Measurements from ENCODE around the gene CYTH1.

Gene CYTH1

GRCh38 chr17:78794864-78795640 is 13.0 kb upstream of the CYTH1 start:
- TF ChIP-seq, protein P1, sequence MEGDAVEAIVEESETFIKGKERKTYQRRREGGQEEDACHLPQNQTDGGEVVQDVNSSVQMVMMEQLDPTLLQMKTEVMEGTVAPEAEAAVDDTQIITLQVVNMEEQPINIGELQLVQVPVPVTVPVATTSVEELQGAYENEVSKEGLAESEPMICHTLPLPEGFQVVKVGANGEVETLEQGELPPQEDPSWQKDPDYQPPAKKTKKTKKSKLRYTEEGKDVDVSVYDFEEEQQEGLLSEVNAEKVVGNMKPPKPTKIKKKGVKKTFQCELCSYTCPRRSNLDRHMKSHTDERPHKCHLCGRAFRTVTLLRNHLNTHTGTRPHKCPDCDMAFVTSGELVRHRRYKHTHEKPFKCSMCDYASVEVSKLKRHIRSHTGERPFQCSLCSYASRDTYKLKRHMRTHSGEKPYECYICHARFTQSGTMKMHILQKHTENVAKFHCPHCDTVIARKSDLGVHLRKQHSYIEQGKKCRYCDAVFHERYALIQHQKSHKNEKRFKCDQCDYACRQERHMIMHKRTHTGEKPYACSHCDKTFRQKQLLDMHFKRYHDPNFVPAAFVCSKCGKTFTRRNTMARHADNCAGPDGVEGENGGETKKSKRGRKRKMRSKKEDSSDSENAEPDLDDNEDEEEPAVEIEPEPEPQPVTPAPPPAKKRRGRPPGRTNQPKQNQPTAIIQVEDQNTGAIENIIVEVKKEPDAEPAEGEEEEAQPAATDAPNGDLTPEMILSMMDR (IDR thresholded peaks at IDR 0.05; ENCODE audit: insufficient read depth, low read length, poor library complexity, severe bottlenecking): no peak
- Histone ChIP-seq H3K4me3 (replicated peaks; ENCODE audit: low read depth, low read length) (no peak overlapping the region), H3K27me3 (replicated peaks; ENCODE audit: control insufficient read depth, insufficient read depth, low read length) (no peaks in the 10 kb centered on the region), H3K36me3 (ENCODE audit: control insufficient read depth, insufficient read depth, low read length) (peaks cover 43% of the 10 kb centered on the region)
- no peak for DNase-seq (ENCODE audit: extremely low read depth, insufficient read length)

DNA sequence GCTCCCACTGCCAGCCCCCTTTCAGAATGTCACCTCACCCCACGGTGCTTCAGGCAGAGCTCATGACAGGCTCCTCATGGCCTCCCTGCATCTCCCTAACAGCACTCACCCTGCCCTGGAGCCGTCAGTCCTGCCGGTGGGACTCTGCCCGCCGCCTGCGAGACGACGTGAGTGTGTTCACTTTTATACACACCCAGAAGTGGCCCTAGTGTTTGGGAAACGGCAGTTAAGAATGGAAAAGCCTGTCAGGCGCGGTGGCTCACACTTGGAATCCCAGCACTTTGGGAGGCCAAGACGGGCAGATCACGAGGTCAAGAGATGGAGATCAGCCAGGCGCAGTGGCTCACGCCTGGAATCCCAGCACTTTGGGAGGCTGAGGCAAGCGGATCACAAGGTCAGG is 12.3 kb upstream of the CYTH1 start:
- peaks cover 43% of the 10 kb centered on the region for H3K36me3 ChIP-seq (ENCODE audit: control insufficient read depth, insufficient read depth, low read length)
- H3K27me3 ChIP-seq (replicated peaks; ENCODE audit: control insufficient read depth, insufficient read depth, low read length): no peaks in the 10 kb centered on the region
- no peak for DNase-seq (ENCODE audit: extremely low read depth, insufficient read length)
- H3K4me3 ChIP-seq (replicated peaks; ENCODE audit: low read depth, low read length): no peak overlapping the region
- TF ChIP-seq, protein P1 (IDR thresholded peaks at IDR 0.05; ENCODE audit: insufficient read depth, low read length, poor library complexity, severe bottlenecking): no peak

GRCh38 chr17:78793968-78794367 is 11.9 kb upstream of the CYTH1 start:
- Histone ChIP-seq H3K36me3 (ENCODE audit: control insufficient read depth, insufficient read depth, low read length) (peaks cover 39% of the 10 kb centered on the region), H3K4me3 (replicated peaks; ENCODE audit: low read depth, low read length) (no peak overlapping the region), H3K27me3 (replicated peaks; ENCODE audit: control insufficient read depth, insufficient read depth, low read length) (no peaks in the 10 kb centered on the region)
- TF ChIP-seq, protein P1 (IDR thresholded peaks at IDR 0.05; ENCODE audit: insufficient read depth, low read length, poor library complexity, severe bottlenecking): no peak
- no peak for DNase-seq (ENCODE audit: extremely low read depth, insufficient read length)

- H3K4me3 ChIP-seq (replicated peaks; ENCODE audit: low read depth, low read length): no peak overlapping the region
Measured at GRCh38 chr17:78793415-78793814, 11.3 kb upstream of the CYTH1 start.

GRCh38 chr17:78791840-78792709 is 10.0 kb upstream of the CYTH1 start:
- Histone ChIP-seq H3K27me3 (replicated peaks; ENCODE audit: control insufficient read depth, insufficient read depth, low read length) (no peaks in the 10 kb centered on the region), H3K4me3 (replicated peaks; ENCODE audit: low read depth, low read length) (no peak overlapping the region), H3K36me3 (ENCODE audit: control insufficient read depth, insufficient read depth, low read length) (peaks cover 25% of the 10 kb centered on the region)
- TF ChIP-seq, protein P1 (IDR thresholded peaks at IDR 0.05; ENCODE audit: insufficient read depth, low read length, poor library complexity, severe bottlenecking): no peak
- no peak for DNase-seq (ENCODE audit: extremely low read depth, insufficient read length)

More at GRCh38 chr17:78793415-78793814, 11.3 kb upstream of the CYTH1 start:
- Histone ChIP-seq H3K27me3 (replicated peaks; ENCODE audit: control insufficient read depth, insufficient read depth, low read length) (no peaks in the 10 kb centered on the region), H3K36me3 (ENCODE audit: control insufficient read depth, insufficient read depth, low read length) (peaks cover 34% of the 10 kb centered on the region)
- TF ChIP-seq, protein P1 (IDR thresholded peaks at IDR 0.05; ENCODE audit: insufficient read depth, low read length, poor library complexity, severe bottlenecking): no peak
- no peak for DNase-seq (ENCODE audit: extremely low read depth, insufficient read length)
